ENCODE measurements around the gene DYNLRB1. TPM values are rescaled to one million over a fixed set of nuclear protein-coding genes. Genes with fewer than 3 reads are reported as not detected.

DYNLRB1 gene
- total and polyA plus RNA-seq, 2 of the 13 experiments (the other 11 are each of a cell fraction or from before 2014, with no cell fraction given) = 140 to 244 TPM

- TF ChIP-seq GATAD2A (CRISPR knock-in tag; IDR thresholded peaks at IDR 0.05) = peak; percentile 35
- TF ChIP-seq XRCC5 (optimal IDR thresholded peaks at IDR 0.05; ENCODE audit: low read length) = no peak
- TF ChIP-seq MNT (IDR thresholded peaks at IDR 0.05) = no peak
- peak; percentile 23; the same call in 1 of the 2 replicates for TF ChIP-seq UBTF (CRISPR knock-in tag; IDR thresholded peaks at IDR 0.05)
- TF ChIP-seq KIAA2018 (CRISPR knock-in tag; IDR thresholded peaks at IDR 0.05; ENCODE audit: borderline replicate concordance) = no peak
- TF ChIP-seq RNF2 (conservative IDR thresholded peaks at IDR 0.05; ENCODE audit: low read depth) = no peak
- TF ChIP-seq ZNF558 (CRISPR knock-in tag; IDR thresholded peaks at IDR 0.05; ENCODE audit: borderline replicate concordance) = no peak
- TF ChIP-seq TEF (CRISPR knock-in tag; IDR thresholded peaks at IDR 0.05) = peak; percentile 96
- peak; percentile 41 for TF ChIP-seq ZFX (CRISPR knock-in tag; IDR thresholded peaks at IDR 0.05; ENCODE audit: low read depth)
- TF ChIP-seq MATR3 (CRISPR knock-in tag; IDR thresholded peaks at IDR 0.05) = no peak
- TF ChIP-seq ARID3A (IDR thresholded peaks at IDR 0.05; ENCODE audit: low read depth, low read length) = no peak
Measured at GRCh38 chr20:34512266-34512954, 3.8 kb upstream of the DYNLRB1 start (continued).

All from HepG2 (cell line).